Measurements from ENCODE around the gene CFAP99.

Gene CFAP99

DNA sequence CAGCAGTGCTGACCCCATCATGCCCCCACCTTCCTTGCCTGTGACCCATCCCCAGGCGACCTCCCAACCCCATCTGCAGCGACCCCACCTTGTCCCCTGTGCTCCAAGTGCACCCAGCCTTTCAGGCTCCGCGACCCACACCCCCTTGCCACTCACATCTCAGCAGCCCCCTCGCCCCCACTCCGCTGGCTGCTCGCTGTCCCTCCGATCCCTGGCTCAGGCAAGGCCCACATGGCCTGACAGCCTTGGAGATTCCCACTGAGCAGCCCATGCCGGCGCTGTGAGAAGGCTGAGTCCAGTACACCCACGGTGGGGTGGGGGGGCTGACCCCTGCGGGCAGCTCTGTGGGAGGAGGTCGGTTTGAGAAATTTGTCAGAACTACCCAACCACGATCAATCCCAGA lies 9.4 kb upstream of the CFAP99 start:
- no peaks in the 10 kb centered on the region for H3K27me3 ChIP-seq (ENCODE audit: low read depth)

GRCh38 chr4:2411786-2412510 lies 6.8 kb upstream of the CFAP99 start:
- Histone ChIP-seq H3K9me3 (no peaks in the 10 kb centered on the region), H3K4me3 (no peak overlapping the region), H3K36me3 (replicated peaks) (no peaks in the 10 kb centered on the region), H3K27me3 (ENCODE audit: low read depth) (peaks cover 13% of the 10 kb centered on the region), H3K4me1 (peaks cover 10% of the 10 kb centered on the region)
- in situ Hi-C loops (cut with MboI; ENCODE audit: low sequenced_read_pairs), result no loop called here
- no peak for DNase-seq (ENCODE audit: low spot score in 2 of 2)

More for the DNA sequence above, 9.4 kb upstream of the CFAP99 start:
- H3K9me3 ChIP-seq, result no peaks in the 10 kb centered on the region
- H3K4me3 ChIP-seq, result no peak overlapping the region
- in situ Hi-C loops (cut with MboI; ENCODE audit: low sequenced_read_pairs), result no loop called here
- H3K4me1 ChIP-seq, result peaks cover 10% of the 10 kb centered on the region
- no peak for DNase-seq (ENCODE audit: low spot score in 2 of 2)
- no peaks in the 10 kb centered on the region for H3K36me3 ChIP-seq (replicated peaks)

DNA sequence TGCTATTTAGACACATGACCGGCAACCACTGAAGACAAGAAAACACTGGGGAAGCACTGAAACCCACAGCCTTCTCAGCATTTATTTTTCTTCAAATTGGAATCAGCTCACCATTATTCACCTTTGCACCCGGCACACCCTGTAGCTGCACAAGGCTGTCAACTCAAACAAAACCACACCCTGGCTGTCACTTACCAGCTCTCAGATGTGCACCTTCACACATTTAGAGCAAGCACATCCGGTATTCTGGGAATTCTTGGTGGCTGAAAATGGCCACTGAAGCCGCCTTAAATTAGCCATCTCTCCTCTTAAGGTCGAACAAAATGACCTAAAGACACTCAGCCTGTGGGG lies 6.2 kb upstream of the CFAP99 start:
- no peak for DNase-seq (ENCODE audit: low spot score in 2 of 2)
- no peaks in the 10 kb centered on the region for H3K36me3 ChIP-seq (replicated peaks)
- H3K4me3 ChIP-seq, result no peak overlapping the region
- H3K27me3 ChIP-seq (ENCODE audit: low read depth), result peaks cover 16% of the 10 kb centered on the region
- in situ Hi-C loops (cut with MboI; ENCODE audit: low sequenced_read_pairs), result no loop called here
- H3K9me3 ChIP-seq, result no peaks in the 10 kb centered on the region
- peaks cover 10% of the 10 kb centered on the region for H3K4me1 ChIP-seq

GRCh38 chr4:2412885-2413716 lies 5.7 kb upstream of the CFAP99 start:
- no peak overlapping the region for H3K4me3 ChIP-seq
- DNase-seq (ENCODE audit: low spot score in 2 of 2), result no peak
- H3K36me3 ChIP-seq (replicated peaks), result no peaks in the 10 kb centered on the region
- peaks cover 10% of the 10 kb centered on the region for H3K4me1 ChIP-seq
- H3K27me3 ChIP-seq (ENCODE audit: low read depth), result peaks cover 22% of the 10 kb centered on the region
- in situ Hi-C loops (cut with MboI; ENCODE audit: low sequenced_read_pairs), result no loop called here
- H3K9me3 ChIP-seq, result no peaks in the 10 kb centered on the region

GRCh38 chr4:2413821-2414610 lies 4.7 kb upstream of the CFAP99 start:
- peaks cover 10% of the 10 kb centered on the region for H3K4me1 ChIP-seq
- H3K4me3 ChIP-seq, result no peak overlapping the region
- no peaks in the 10 kb centered on the region for H3K9me3 ChIP-seq
- in situ Hi-C loops (cut with MboI; ENCODE audit: low sequenced_read_pairs), result no loop called here
- no peak for DNase-seq (ENCODE audit: low spot score in 2 of 2)
- H3K36me3 ChIP-seq (replicated peaks), result no peaks in the 10 kb centered on the region
- H3K27me3 ChIP-seq (ENCODE audit: low read depth), result peaks cover 24% of the 10 kb centered on the region

- in situ Hi-C loops (cut with MboI; ENCODE audit: low sequenced_read_pairs), result no loop called here
- Histone ChIP-seq H3K36me3 (replicated peaks) (no peaks in the 10 kb centered on the region), H3K27me3 (ENCODE audit: low read depth) (peaks cover 36% of the 10 kb centered on the region)
Measured at GRCh38 chr4:2415213-2415612, 3.5 kb upstream of the CFAP99 start.

DNA sequence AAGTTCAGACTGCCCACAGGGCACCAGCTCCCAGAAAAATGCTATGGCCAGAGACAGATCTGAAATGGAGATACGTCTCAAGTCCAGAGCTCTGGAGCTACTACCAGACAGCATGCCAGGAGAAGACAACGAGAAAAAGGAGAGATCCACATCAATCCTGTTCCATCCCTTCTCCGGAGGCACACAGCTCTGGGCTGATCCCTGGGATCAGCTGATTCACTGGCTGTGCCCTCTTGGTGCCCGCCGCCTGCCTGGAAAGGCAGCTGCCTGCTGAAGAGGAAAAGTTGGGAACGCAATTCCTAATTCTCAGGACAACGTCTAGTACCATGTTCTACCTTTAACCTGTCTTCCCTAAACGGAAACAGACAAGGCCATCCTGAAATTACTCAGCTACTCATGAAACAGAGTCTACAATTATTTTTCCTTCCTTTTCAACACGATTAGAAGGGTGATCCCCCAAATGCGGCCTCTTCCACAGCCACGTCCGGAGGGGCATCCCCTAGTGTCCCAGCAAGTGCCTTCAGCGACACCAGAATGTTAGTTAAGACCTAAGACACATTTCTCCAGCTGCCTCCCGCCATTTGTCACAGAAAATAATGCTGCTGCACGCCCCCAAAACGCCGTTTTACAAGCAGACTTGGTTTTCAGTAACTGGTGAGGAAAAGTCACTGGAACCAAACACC lies 2.7 kb upstream of the CFAP99 start:
- in situ Hi-C loops (cut with MboI; ENCODE audit: low sequenced_read_pairs), result no loop called here
- H3K4me3 ChIP-seq, result peak overlapping the region; percentile 31; the same call in 1 of the 2 replicates
- no peaks in the 10 kb centered on the region for H3K36me3 ChIP-seq (replicated peaks)
- DNase-seq (ENCODE audit: low spot score in 2 of 2), result no peak
- H3K4me1 ChIP-seq, result peaks cover 7% of the 10 kb centered on the region
- no peaks in the 10 kb centered on the region for H3K9me3 ChIP-seq
- H3K27me3 ChIP-seq (ENCODE audit: low read depth), result peaks cover 44% of the 10 kb centered on the region

More at GRCh38 chr4:2415213-2415612, 3.5 kb upstream of the CFAP99 start:
- no peak for DNase-seq (ENCODE audit: low spot score in 2 of 2)
- H3K4me1 ChIP-seq, result peaks cover 10% of the 10 kb centered on the region
- H3K9me3 ChIP-seq, result no peaks in the 10 kb centered on the region
- no peak overlapping the region for H3K4me3 ChIP-seq

GRCh38 chr4:2416564-2417225 lies 2.1 kb upstream of the CFAP99 start:
- Histone ChIP-seq H3K27me3 (ENCODE audit: low read depth) (peaks cover 45% of the 10 kb centered on the region), H3K4me1 (peaks cover under 1% of the 10 kb centered on the region; the same call in 1 of the 2 replicates), H3K9me3 (no peaks in the 10 kb centered on the region), H3K36me3 (replicated peaks) (no peaks in the 10 kb centered on the region), H3K4me3 (peak overlapping the region; percentile 31)
- peak; percentile 34 to 64 for DNase-seq (ENCODE audit: low spot score in 2 of 2)
- in situ Hi-C loops (cut with MboI; ENCODE audit: low sequenced_read_pairs), result no loop called here

- no peak for DNase-seq (ENCODE audit: low spot score in 2 of 2)
- Histone ChIP-seq H3K4me3 (peak overlapping the region; percentile 41), H3K27me3 (ENCODE audit: low read depth) (peaks cover 45% of the 10 kb centered on the region), H3K9me3 (no peaks in the 10 kb centered on the region), H3K4me1 (no peaks in the 10 kb centered on the region; the same call in 1 of the 2 replicates), H3K36me3 (replicated peaks) (no peaks in the 10 kb centered on the region)
- in situ Hi-C loops (cut with MboI; ENCODE audit: low sequenced_read_pairs), result no loop called here
Measured at GRCh38 chr4:2417226-2417764, 1.5 kb upstream of the CFAP99 start.

DNA sequence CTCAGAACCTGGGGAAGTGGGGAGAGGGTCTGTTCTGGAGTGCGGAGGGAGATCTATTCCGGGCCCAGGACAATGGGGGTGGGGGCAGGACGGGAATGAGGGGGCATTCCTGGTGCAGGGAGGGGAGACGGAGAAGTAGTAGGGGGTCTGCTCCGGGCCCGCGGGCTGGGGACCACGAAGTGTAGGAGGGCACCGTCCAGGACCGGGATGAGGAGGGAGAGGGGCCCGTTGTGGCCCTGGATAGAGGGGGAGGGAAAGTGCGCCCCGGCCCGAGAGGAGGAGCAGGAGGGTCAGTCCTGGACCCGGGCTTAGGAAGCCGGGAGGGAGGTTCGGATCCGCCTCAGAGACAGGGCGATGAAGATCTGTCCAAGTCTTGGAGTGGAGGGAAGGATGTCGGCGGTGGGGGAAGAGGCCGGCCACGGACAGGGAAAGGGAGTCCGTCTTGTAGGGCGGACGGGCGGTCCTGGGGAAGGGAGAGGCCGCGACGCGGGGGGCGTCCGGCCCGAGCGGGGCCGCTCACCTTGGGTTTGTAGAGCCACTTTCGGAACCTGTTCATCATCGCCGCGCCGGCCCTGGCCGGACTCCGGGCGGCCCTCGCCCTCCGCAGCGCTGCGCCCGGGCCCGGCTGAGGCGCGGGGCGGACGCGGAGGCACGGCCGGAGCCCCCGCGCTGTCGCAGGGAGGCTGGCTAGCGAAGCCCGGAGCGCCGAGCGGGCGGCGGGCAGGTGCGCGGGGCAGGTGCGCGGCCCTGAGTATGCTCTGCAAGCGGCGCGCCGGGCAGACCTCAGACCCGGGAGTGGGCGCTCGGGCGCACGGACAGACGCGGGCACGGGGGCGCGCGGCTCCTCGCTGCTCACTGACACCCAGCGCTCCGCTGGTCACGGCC lies 748 bp upstream of the CFAP99 start, which contains the start of gene ZFYVE28:
ZFYVE28 (minus strand) TSS at position 881 of the 885 bp plus-strand sequence; CDS start at position 559, 322 bp downstream.
- no peaks in the 10 kb centered on the region for H3K9me3 ChIP-seq
- no peaks in the 10 kb centered on the region for H3K36me3 ChIP-seq (replicated peaks)
- H3K4me3 ChIP-seq, result peak within 1 kb of the TSS; percentile 41
- DNase-seq (ENCODE audit: low spot score in 2 of 2), result peak in 1 of 2 experiments; percentile 42
- in situ Hi-C loops (cut with MboI; ENCODE audit: low sequenced_read_pairs), result no loop called here
- no peaks in the 10 kb centered on the region; the same call in 1 of the 2 replicates for H3K4me1 ChIP-seq
- H3K27me3 ChIP-seq (ENCODE audit: low read depth), result peaks cover 45% of the 10 kb centered on the region

- Histone ChIP-seq H3K9me3 (no peaks in the 10 kb centered on the region), H3K27me3 (ENCODE audit: low read depth) (peaks cover 45% of the 10 kb centered on the region), H3K4me1 (no peaks in the 10 kb centered on the region; the same call in 1 of the 2 replicates), H3K36me3 (replicated peaks) (no peaks in the 10 kb centered on the region), H3K4me3 (no peak overlapping the region)
- no peak for DNase-seq (ENCODE audit: low spot score in 2 of 2)
- in situ Hi-C loops (cut with MboI; ENCODE audit: low sequenced_read_pairs), result no loop called here
Measured at GRCh38 chr4:2419814-2420213, 1.1 kb downstream of the CFAP99 start.

DNA sequence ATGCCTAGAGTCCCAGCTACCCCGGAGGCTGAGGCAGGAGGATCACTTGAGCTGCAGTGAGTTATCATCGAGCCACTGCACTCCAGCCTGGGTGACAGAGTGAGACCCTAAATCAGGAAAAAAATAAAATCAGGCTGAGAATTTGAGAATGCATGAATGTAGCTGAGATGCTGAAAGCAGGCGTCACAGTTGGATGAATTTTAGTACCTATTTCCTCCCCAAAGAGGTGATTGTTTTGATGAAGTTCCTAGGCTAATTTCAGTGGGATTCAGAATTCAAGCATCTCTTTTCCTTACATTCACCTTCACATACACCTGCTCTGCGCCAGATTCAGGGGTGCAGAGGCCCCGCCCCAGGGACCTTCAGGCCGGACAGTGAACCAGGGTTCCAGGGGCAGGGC lies 3.2 kb downstream of the CFAP99 start:
- in situ Hi-C loops (cut with MboI; ENCODE audit: low sequenced_read_pairs), result no loop called here
- peaks cover 32% of the 10 kb centered on the region for H3K27me3 ChIP-seq (ENCODE audit: low read depth)
- H3K36me3 ChIP-seq (replicated peaks), result no peaks in the 10 kb centered on the region
- H3K9me3 ChIP-seq, result no peaks in the 10 kb centered on the region
- DNase-seq (ENCODE audit: low spot score in 2 of 2), result no peak
- no peak overlapping the region for H3K4me3 ChIP-seq
- no peaks in the 10 kb centered on the region; the same call in 1 of the 2 replicates for H3K4me1 ChIP-seq

All from HAP-1 (cell line).